ENCODE results near the gene MEF2C. TPM values are rescaled to one million over a fixed set of nuclear protein-coding genes. Genes with fewer than 3 reads are reported as not detected.

Gene MEF2C
- total RNA-seq, 2 donors from 2014 or later: 13.9 to 44.0 TPM

- no peak overlapping the region for H3K27ac ChIP-seq
- 80% methylated on average over 5 of the region's 5 CpGs for WGBS
- intact Hi-C loops (cut with DNase I): loop anchor here (5.0 to 10.0 kb wide), 2 partner anchors 150 to 1453 kb away; partner anchors contain the start of gene MEF2C
Measured at GRCh38 chr5:88732181-88732633, 150.8 kb downstream of the MEF2C start.

GRCh38 chr5:88729829-88730182 lies 153.2 kb downstream of the MEF2C start:
- no peaks in the 10 kb centered on the region for H3K9me3 ChIP-seq
- no peak overlapping the region for H3K27ac ChIP-seq
- no peaks in the 10 kb centered on the region for H3K27me3 ChIP-seq (replicated peaks; ENCODE audit: insufficient read depth)
- no peaks in the 10 kb centered on the region for H3K36me3 ChIP-seq
- TF ChIP-seq CTCF (IDR thresholded peaks at IDR 0.05) (no peak), POLR2A (IDR thresholded peaks at IDR 0.05) (no peak), POLR2AphosphoS5 (IDR thresholded peaks at IDR 0.05) (no peak)
- no peak overlapping the region for H3K4me3 ChIP-seq
- H3K4me1 ChIP-seq (replicated peaks): no peaks in the 10 kb centered on the region
- no peak for DNase-seq (ENCODE audit: low spot score)
- whole genome bisulfite sequencing: 9% methylated on average over 1 of the region's 1 CpG
- intact Hi-C loops (cut with DNase I): loop anchor here (2.0 to 10.0 kb wide), 4 partner anchors 152 to 1655 kb away; partner anchors contain the start of gene MEF2C

More at GRCh38 chr5:88732181-88732633, 150.8 kb downstream of the MEF2C start:
- TF ChIP-seq POLR2A (IDR thresholded peaks at IDR 0.05): no peak
- TF ChIP-seq POLR2AphosphoS5 (IDR thresholded peaks at IDR 0.05): no peak
- no peak for TF ChIP-seq CTCF (IDR thresholded peaks at IDR 0.05)
- DNase-seq (ENCODE audit: low spot score): no peak
- H3K27me3 ChIP-seq (replicated peaks; ENCODE audit: insufficient read depth): no peaks in the 10 kb centered on the region
- no peaks in the 10 kb centered on the region for H3K4me1 ChIP-seq (replicated peaks)
- H3K36me3 ChIP-seq: no peaks in the 10 kb centered on the region
- H3K9me3 ChIP-seq: no peaks in the 10 kb centered on the region
- no peak overlapping the region for H3K4me3 ChIP-seq

- TF ChIP-seq POLR2A (IDR thresholded peaks at IDR 0.05) (no peak), CTCF (IDR thresholded peaks at IDR 0.05) (peak; percentile 55 to 81 (median 78))
- H3K36me3 ChIP-seq: no peaks in the 10 kb centered on the region
- intact Hi-C loops (cut with DNase I): loop anchor here (2.0 to 10.0 kb wide), 2 partner anchors 1536 to 1656 kb away; no protein-coding TSS in a partner anchor
- H3K27me3 ChIP-seq (replicated peaks; ENCODE audit: insufficient read depth): no peaks in the 10 kb centered on the region
- H3K4me1 ChIP-seq (replicated peaks): no peaks in the 10 kb centered on the region
- H3K27ac ChIP-seq: no peak overlapping the region
- 65% methylated on average over 5 of the region's 5 CpGs for WGBS
- H3K4me3 ChIP-seq: no peak overlapping the region
- DNase-seq (ENCODE audit: low spot score): peak; percentile 68
- no peaks in the 10 kb centered on the region for H3K9me3 ChIP-seq
Measured at GRCh38 chr5:88729084-88729828, 153.7 kb downstream of the MEF2C start.

GRCh38 chr5:88727705-88728313 lies 155.2 kb downstream of the MEF2C start:
- H3K4me3 ChIP-seq: no peak overlapping the region
- DNase-seq (ENCODE audit: low spot score): no peak

More at GRCh38 chr5:88727705-88728313, 155.2 kb downstream of the MEF2C start:
- no peaks in the 10 kb centered on the region for H3K36me3 ChIP-seq
- no peak for TF ChIP-seq POLR2A (IDR thresholded peaks at IDR 0.05)
- no peak for TF ChIP-seq POLR2AphosphoS5 (IDR thresholded peaks at IDR 0.05)
- peak; percentile 38 to 58 (median 44) for TF ChIP-seq CTCF (IDR thresholded peaks at IDR 0.05)
- intact Hi-C loops (cut with DNase I): loop anchor here (2.0 to 10.0 kb wide), 2 partner anchors 1537 to 1657 kb away; no protein-coding TSS in a partner anchor
- no peaks in the 10 kb centered on the region for H3K27me3 ChIP-seq (replicated peaks; ENCODE audit: insufficient read depth)
- H3K27ac ChIP-seq: no peak overlapping the region
- no peaks in the 10 kb centered on the region for H3K4me1 ChIP-seq (replicated peaks)
- no peaks in the 10 kb centered on the region for H3K9me3 ChIP-seq
- 38% methylated on average over 3 of the region's 3 CpGs for WGBS
